GM12878 (cell line): ENCODE data around the gene EPB41L2.

Source experiments
- CHD4 ChIP-seq: fragments of 200-600 bp; sonication (generic); IDR thresholded peaks from 2 replicates; pipeline ENCODE4 v1.6.1; 2016; ENCODE audit warnings: mild to moderate bottlenecking
- CTCF ChIP-seq, 3 experiments: IDR thresholded peaks in 2 of 3; conservative IDR thresholded peaks in 1 of 3; 2 replicates each; pipeline ENCODE4 v1.5.1; 2011; ENCODE audit warnings: low read depth in 3 of 3, low read length in 3 of 3, mild to moderate bottlenecking in 3 of 3, control low read depth in 2 of 3, moderate library complexity in 2 of 3, inconsistent platforms in 1 of 3, mixed read lengths in 1 of 3; ENCODE audit not compliant: control insufficient read depth in 2 of 3, insufficient read depth in 1 of 3; ENCODE audit errors: extremely low read depth in 1 of 3
- GABPA ChIP-seq: IDR thresholded peaks from 2 replicates; pipeline ENCODE4 v1.6.1; 2014; ENCODE audit warnings: antibody characterized with exemption, low read depth, mild to moderate bottlenecking, inconsistent platforms
- HDGF ChIP-seq: fragments of 450-650 bp; IDR thresholded peaks from 2 replicates; pipeline ENCODE4 v1.6.1; 2016; ENCODE audit warnings: antibody characterized with exemption
- POLR2A ChIP-seq: IDR thresholded peaks from 2 replicates; pipeline ENCODE4 v1.6.1; 2011; ENCODE audit warnings: low read depth, mild to moderate bottlenecking, low read length
- POLR2AphosphoS5 ChIP-seq: IDR thresholded peaks from 2 replicates; pipeline ENCODE4 v1.6.1; 2011; ENCODE audit warnings: mild to moderate bottlenecking, low read length, inconsistent platforms
- ZNF274 ChIP-seq: IDR thresholded peaks from one replicate; pipeline ENCODE4 v1.8.0; 2011; ENCODE audit not compliant: insufficient read length, insufficient read depth

DNA sequence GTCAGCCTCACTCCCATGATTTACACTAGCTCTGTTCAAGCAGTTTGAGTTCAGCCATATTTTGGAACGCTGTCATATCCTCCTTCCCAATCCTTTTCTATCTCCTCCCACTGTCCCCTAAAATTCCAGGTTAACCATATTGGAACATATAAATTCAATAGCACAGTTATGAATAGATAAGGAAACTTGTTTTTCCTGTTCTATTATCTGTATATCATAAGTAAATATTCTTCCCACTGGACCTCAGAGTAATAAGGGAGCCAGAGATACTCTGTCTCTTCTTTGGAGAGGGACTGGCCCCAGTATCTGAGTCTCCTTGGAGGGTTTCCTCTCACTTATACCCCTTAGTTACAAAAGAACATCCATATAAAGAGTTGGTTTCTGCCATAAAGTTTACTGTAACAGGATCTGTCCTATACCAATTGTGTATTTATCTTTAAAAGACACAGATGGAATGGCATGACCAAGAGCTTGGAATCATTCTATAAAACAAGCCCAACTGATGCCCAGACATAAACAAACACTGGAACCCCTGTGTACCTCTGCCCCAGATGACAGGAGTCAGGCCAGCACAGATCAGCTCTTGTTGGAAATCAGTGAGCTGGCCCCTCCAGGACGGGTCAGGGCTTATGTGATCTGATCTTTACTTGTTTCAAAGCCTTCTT, 67.1 kb downstream of the EPB41L2 start:
- TF ChIP-seq POLR2A (no peak), POLR2AphosphoS5 (no peak), HDGF (no peak), CHD4 (no peak), GABPA (no peak), CTCF (IDR thresholded peaks at IDR 0.05 in 2 of 3, conservative IDR thresholded peaks at IDR 0.05 in 1 of 3; ENCODE audit: control insufficient read depth in 2 of 3, extremely low read depth in 1 of 3, insufficient read depth in 1 of 3, low read depth in 3 of 3, low read length in 3 of 3) (no peak), ZNF274 (no peak)
